MM.1S (cell line): Measurements from ENCODE around the gene PLEKHO2.

Source experiments
- EZH2 ChIP-seq: fragments of 300-600 bp; sonication (generic); optimal IDR thresholded peaks from 2 replicates; pipeline ENCODE3; 2017; ENCODE audit warnings: low read depth, mild to moderate bottlenecking, antibody characterized with exemption, low read length, mixed read lengths
- TF ChIP-seq, protein P1 (sequence below): fragments of 300-600 bp; sonication (generic); IDR thresholded peaks from 2 replicates; pipeline ENCODE4 v1.5.1; 2016; ENCODE audit warnings: antibody characterized with exemption, low read length, mixed read lengths

DNA sequence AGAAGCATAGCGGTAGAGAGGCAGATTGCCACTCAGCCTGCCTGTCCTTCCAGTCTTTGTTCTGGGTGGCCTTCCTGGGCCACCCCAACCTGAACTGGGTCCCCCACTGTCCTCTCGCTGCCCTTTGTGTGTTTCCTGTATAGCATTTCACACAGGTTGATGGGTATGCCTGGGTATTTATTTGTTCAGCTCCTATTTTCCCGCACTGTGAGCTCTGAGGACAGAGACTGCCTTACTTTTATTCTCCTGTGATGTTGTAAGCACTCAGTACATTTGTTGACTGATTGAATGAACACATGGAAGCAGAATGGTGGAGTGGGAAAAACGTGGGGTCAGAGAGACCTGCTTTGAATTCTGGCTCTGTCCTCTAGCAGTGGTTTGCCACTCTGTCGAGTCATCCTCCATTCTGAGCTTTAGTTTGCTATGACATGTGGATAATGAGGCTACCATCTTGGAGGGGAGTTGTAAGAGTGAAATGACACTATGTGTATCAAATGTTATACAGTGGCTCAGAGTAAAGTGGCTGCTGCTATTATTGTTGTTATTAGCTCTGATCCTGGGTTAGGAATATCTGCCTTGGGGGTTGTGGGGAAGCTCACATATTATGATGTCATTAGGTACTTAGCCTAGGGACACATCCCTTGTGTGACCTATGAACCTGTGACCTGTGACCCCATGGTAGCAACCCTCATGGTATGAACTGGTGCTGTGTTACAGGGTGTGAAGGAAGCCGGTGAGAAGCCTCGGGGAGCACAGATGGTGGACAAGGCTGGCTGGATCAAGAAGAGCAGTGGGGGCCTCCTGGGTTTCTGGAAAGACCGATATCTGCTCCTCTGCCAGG, 6.4 kb downstream of the PLEKHO2 start:
- TF ChIP-seq, protein P1, sequence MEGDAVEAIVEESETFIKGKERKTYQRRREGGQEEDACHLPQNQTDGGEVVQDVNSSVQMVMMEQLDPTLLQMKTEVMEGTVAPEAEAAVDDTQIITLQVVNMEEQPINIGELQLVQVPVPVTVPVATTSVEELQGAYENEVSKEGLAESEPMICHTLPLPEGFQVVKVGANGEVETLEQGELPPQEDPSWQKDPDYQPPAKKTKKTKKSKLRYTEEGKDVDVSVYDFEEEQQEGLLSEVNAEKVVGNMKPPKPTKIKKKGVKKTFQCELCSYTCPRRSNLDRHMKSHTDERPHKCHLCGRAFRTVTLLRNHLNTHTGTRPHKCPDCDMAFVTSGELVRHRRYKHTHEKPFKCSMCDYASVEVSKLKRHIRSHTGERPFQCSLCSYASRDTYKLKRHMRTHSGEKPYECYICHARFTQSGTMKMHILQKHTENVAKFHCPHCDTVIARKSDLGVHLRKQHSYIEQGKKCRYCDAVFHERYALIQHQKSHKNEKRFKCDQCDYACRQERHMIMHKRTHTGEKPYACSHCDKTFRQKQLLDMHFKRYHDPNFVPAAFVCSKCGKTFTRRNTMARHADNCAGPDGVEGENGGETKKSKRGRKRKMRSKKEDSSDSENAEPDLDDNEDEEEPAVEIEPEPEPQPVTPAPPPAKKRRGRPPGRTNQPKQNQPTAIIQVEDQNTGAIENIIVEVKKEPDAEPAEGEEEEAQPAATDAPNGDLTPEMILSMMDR, result no peak
- TF ChIP-seq EZH2, result no peak
